WERI-Rb-1 (cell line): Measurements from ENCODE around the gene CAPN2.
A peak's percentile ranks its signal among the peaks of the same experiment; 100 is the strongest.

Experiments
- DNase-seq: peaks from one replicate; pipeline ENCODE4 v3.0.0-alpha.2; 2020
- H3K27ac ChIP-seq: fragments of 250-450 bp; sonication (Bioruptor Pico); 2 replicates; pipeline ENCODE4 v1.5.1; 2020; ENCODE audit warnings: mild to moderate bottlenecking, moderate library complexity
- H3K27me3 ChIP-seq: fragments of 250-450 bp; sonication (Bioruptor Pico); 2 replicates; pipeline ENCODE4 v1.5.1; 2021; ENCODE audit warnings: mild to moderate bottlenecking, low read depth, moderate library complexity; ENCODE audit not compliant: insufficient read depth, severe bottlenecking
- H3K36me3 ChIP-seq: fragments of 250-450 bp; sonication (Bioruptor Pico); 2 replicates; pipeline ENCODE4 v1.5.1; 2020; ENCODE audit warnings: mild to moderate bottlenecking, moderate library complexity
- H3K4me3 ChIP-seq: 2 replicates; pipeline ENCODE4 v1.5.1; 2011; ENCODE audit warnings: low read depth, mild to moderate bottlenecking, control low read depth, low read length
- H3K9me3 ChIP-seq: fragments of 250-450 bp; sonication (Bioruptor Pico); 2 replicates; pipeline ENCODE4 v1.5.1; 2021; ENCODE audit warnings: mild to moderate bottlenecking, moderate library complexity; ENCODE audit not compliant: severe bottlenecking
- TF ChIP-seq, protein P1 (sequence below): IDR thresholded peaks from 2 replicates; pipeline ENCODE4 v1.5.1; 2011; ENCODE audit warnings: low read depth, mild to moderate bottlenecking, control low read depth, inconsistent platforms, low read length

Gene CAPN2

GRCh38 chr1:223712194-223712849 lies at the start of gene CAPN2:
TSS of gene CAPN2 (plus strand) at chr1:223712539. CDS start at chr1:223712641, 102 bp downstream.
- DNase-seq, result peak; percentile 47
- no peaks in the 10 kb centered on the region for H3K36me3 ChIP-seq
- H3K4me3 ChIP-seq, result peak within 1 kb of the TSS; percentile 55
- no peaks in the 10 kb centered on the region for H3K27me3 ChIP-seq
- no peaks in the 10 kb centered on the region for H3K9me3 ChIP-seq
- H3K27ac ChIP-seq, result peak within 1 kb of the TSS; percentile 54
- TF ChIP-seq, protein P1, sequence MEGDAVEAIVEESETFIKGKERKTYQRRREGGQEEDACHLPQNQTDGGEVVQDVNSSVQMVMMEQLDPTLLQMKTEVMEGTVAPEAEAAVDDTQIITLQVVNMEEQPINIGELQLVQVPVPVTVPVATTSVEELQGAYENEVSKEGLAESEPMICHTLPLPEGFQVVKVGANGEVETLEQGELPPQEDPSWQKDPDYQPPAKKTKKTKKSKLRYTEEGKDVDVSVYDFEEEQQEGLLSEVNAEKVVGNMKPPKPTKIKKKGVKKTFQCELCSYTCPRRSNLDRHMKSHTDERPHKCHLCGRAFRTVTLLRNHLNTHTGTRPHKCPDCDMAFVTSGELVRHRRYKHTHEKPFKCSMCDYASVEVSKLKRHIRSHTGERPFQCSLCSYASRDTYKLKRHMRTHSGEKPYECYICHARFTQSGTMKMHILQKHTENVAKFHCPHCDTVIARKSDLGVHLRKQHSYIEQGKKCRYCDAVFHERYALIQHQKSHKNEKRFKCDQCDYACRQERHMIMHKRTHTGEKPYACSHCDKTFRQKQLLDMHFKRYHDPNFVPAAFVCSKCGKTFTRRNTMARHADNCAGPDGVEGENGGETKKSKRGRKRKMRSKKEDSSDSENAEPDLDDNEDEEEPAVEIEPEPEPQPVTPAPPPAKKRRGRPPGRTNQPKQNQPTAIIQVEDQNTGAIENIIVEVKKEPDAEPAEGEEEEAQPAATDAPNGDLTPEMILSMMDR, result peak; percentile 22; the same call in 1 of the 2 replicates

GRCh38 chr1:223662943-223663342 lies 49.4 kb upstream of the CAPN2 start:
- TF ChIP-seq, protein P1, result no peak
- Histone ChIP-seq H3K27me3 (no peaks in the 10 kb centered on the region), H3K27ac (no peak overlapping the region), H3K4me3 (no peak overlapping the region), H3K36me3 (no peaks in the 10 kb centered on the region), H3K9me3 (no peaks in the 10 kb centered on the region)
- no peak for DNase-seq

DNA sequence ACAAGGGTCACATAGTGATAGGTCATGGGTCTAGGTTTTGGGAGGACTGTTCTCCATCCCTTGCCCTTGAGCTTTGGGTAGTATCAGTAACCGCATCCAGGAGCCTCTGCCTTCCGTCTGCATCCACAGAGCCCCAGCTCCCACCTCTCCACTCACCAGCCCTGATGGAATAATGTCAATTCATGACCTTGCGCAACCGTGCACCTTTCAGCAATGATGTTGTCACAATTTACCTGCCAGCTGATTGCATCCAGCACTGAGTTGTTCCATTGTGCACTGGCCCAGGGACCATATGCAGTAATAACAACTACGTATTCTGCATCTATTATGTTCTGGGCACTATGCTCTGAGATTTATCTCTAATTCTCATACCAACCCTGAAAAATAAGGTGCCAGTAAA lies 48.2 kb upstream of the CAPN2 start:
- TF ChIP-seq, protein P1, result no peak
- no peaks in the 10 kb centered on the region for H3K9me3 ChIP-seq
- no peaks in the 10 kb centered on the region for H3K27me3 ChIP-seq
- DNase-seq, result no peak
- no peak overlapping the region for H3K27ac ChIP-seq
- no peak overlapping the region for H3K4me3 ChIP-seq
- H3K36me3 ChIP-seq, result no peaks in the 10 kb centered on the region

DNA sequence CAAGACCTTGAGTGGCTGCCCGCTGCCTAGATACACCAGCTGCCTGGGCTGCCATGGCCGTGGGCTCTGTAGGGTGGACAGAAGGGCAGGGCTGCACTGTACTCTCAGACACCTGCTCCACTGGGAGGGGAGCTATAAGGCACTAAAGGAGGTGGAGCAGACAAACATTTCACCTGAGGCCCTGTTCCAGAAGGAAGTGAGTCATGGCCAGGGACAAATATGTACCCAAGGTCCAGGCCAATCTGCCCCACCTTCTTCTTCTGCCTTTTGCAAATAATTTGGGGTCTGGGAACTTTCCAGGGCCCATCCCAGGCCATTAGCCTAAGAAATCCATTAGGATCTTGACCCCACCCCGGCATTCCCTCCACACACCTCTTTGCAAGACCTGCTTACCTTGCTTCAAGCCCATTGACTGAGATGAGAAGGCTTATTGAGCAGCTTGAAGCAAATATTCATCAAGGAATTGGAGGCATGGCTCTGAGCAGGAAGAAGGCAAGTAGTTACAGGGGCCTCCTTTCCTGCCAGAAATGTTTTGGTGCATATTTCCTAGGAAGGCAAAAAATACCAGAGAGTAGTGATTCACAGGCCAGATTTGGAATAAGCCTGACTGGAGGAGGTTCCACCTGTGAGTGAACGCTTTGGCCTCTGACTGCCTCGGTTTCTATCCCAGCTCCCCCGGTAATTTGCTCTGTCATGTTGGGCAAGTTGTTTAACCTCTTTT lies 46.6 kb upstream of the CAPN2 start, which contains the start of gene CAPN8:
Gene CAPN8 (minus strand): TSS at position 110 of the 721 bp plus-strand sequence. CDS start 55 bp downstream, at position 55.
- TF ChIP-seq, protein P1, result no peak
- no peaks in the 10 kb centered on the region for H3K9me3 ChIP-seq
- no peak within 1 kb of the TSS for H3K4me3 ChIP-seq
- no peak within 1 kb of the TSS for H3K27ac ChIP-seq
- no peak for DNase-seq
- H3K36me3 ChIP-seq, result no peaks in the 10 kb centered on the region
- no peaks in the 10 kb centered on the region for H3K27me3 ChIP-seq

GRCh38 chr1:223667484-223668182 lies 44.7 kb upstream of the CAPN2 start:
- no peak for DNase-seq
- H3K36me3 ChIP-seq, result no peaks in the 10 kb centered on the region
- H3K27ac ChIP-seq, result no peak overlapping the region

More at GRCh38 chr1:223667484-223668182, 44.7 kb upstream of the CAPN2 start:
- TF ChIP-seq, protein P1, result no peak
- Histone ChIP-seq H3K27me3 (no peaks in the 10 kb centered on the region), H3K9me3 (no peaks in the 10 kb centered on the region), H3K4me3 (no peak overlapping the region)
